Vagina (tissue), 2 donors: ENCODE measurements around the gene PSME2.

Source experiments
- CTCF ChIP-seq, 3 experiments: fragments of 450-650 bp in 2 of 3; fragments of 200-600 bp in 1 of 3; sonication (generic) in 1 of 3; IDR thresholded peaks; one replicate each; pipeline ENCODE4 v1.5.1; 2017 to 2019; ENCODE audit warnings: antibody characterized with exemption in 3 of 3, mild to moderate bottlenecking in 2 of 3, moderate library complexity in 2 of 3
- POLR2AphosphoS5 ChIP-seq, 2 donors: sonication (generic); formaldehyde crosslinking; IDR thresholded peaks; one replicate each; pipeline ENCODE4 v1.9.0; 2017; ENCODE audit warnings: antibody characterized with exemption in 2 of 2, mild to moderate bottlenecking in 2 of 2, low read depth in 1 of 2; ENCODE audit not compliant: insufficient read depth in 1 of 2

GRCh38 chr14:24098229-24098926 lies 48.0 kb downstream of the PSME2 start:
- no peak for TF ChIP-seq CTCF (IDR thresholded peaks at IDR 0.05)
- TF ChIP-seq POLR2AphosphoS5 (IDR thresholded peaks at IDR 0.05; ENCODE audit: insufficient read depth in 1 of 2, low read depth in 1 of 2): no peak
